CD4-positive, alpha-beta memory T cell (primary cell): ENCODE data around the gene NAA35. TPM values are rescaled to one million over a fixed set of nuclear protein-coding genes. Genes with fewer than 3 reads are reported as not detected.

Experiments
- CTCF ChIA-PET: fragments of 350-600 bp; sonication (Branson Sonifier 250); formaldehyde crosslinking; loops from one replicate; lab custom pipeline; 2021; ENCODE audit warnings: inconsistent platforms; ENCODE audit not compliant: partially characterized antibody; lab: Charles Lee
- POLR2A ChIA-PET: fragments of 350-600 bp; sonication (Branson Sonifier 250); formaldehyde crosslinking; loops from one replicate; lab custom pipeline; 2021; ENCODE audit not compliant: partially characterized antibody; lab: Charles Lee
- DNase-seq, 5 donors: peaks; one replicate each; pipeline versions ENCODE4 v3.0.0 to v3.0.0-alpha.2; 2020 to 2022; ENCODE audit warnings: mixed read lengths in 1 of 5
- H3K27ac ChIP-seq: one replicate; pipeline ENCODE4 v1.7.0; 2013; ENCODE audit warnings: low read depth, low read length
- H3K27me3 ChIP-seq: 2 replicates; pipeline ENCODE4 v1.7.0; 2013; ENCODE audit warnings: mild to moderate bottlenecking, low read length, moderate library complexity; ENCODE audit not compliant: insufficient read depth
- H3K36me3 ChIP-seq: 2 replicates; pipeline ENCODE4 v1.7.0; 2013; ENCODE audit warnings: mild to moderate bottlenecking, low read length, moderate library complexity; ENCODE audit not compliant: insufficient read depth
- H3K4me1 ChIP-seq: 2 replicates; pipeline ENCODE4 v1.7.0; 2013; ENCODE audit warnings: mild to moderate bottlenecking, low read length, moderate library complexity; ENCODE audit not compliant: insufficient read depth
- H3K4me3 ChIP-seq, 2 donors: one replicate each; pipeline ENCODE4 v1.7.0; 2013; ENCODE audit warnings: low read length in 2 of 2, mild to moderate bottlenecking in 1 of 2
- H3K9me3 ChIP-seq, 2 donors: one replicate each; pipeline ENCODE4 v1.7.0; 2013; ENCODE audit warnings: low read length in 2 of 2, control low read depth in 1 of 2; ENCODE audit not compliant: control insufficient read depth in 1 of 2
- H3K27ac Mint-ChIP-seq, 7 donors: one replicate each; pipeline ENCODE4 v1.8.0; 2020 to 2021; ENCODE audit warnings: mixed read lengths in 7 of 7, mild to moderate bottlenecking in 6 of 7, inconsistent platforms in 3 of 7, moderate library complexity in 3 of 7
- H3K27me3 Mint-ChIP-seq, 2 donors: one replicate each; pipeline ENCODE4 v1.8.0; 2020 to 2021; ENCODE audit warnings: mixed read lengths in 2 of 2
- H3K36me3 Mint-ChIP-seq, 2 donors: one replicate each; pipeline ENCODE4 v1.8.0; 2020 to 2021; ENCODE audit warnings: mixed read lengths in 2 of 2, inconsistent platforms in 1 of 2, mild to moderate bottlenecking in 1 of 2
- H3K4me1 Mint-ChIP-seq, 4 donors: one replicate each; pipeline ENCODE4 v1.8.0; 2020 to 2021; ENCODE audit warnings: mixed read lengths in 4 of 4, mild to moderate bottlenecking in 1 of 4
- H3K4me3 Mint-ChIP-seq, 8 donors: one replicate each; pipeline ENCODE4 v1.8.0; 2020 to 2021; ENCODE audit warnings: mixed read lengths in 8 of 8, mild to moderate bottlenecking in 7 of 8, moderate library complexity in 6 of 8, inconsistent platforms in 3 of 8
- H3K9me3 Mint-ChIP-seq, 8 donors: one replicate each; pipeline ENCODE4 v1.8.0; 2020 to 2021; ENCODE audit warnings: mixed read lengths in 8 of 8, mild to moderate bottlenecking in 5 of 8, inconsistent platforms in 3 of 8, moderate library complexity in 1 of 8
- intact Hi-C: fragments of 100-400 bp; cut with micrococcal nuclease; formaldehyde crosslinking; loops from one replicate; pipeline ENCODE4 v1.15.1; 2023
- polyA plus RNA-seq, 2 donors: library from polyadenylated mRNA; unstranded; fragments of 300-500 nt; fragmentation: Illumina TruSeq; gene quantifications; one replicate each; pipeline ENCODE4 v1.2.3, GENCODE V29; 2021
- total RNA-seq, 2 experiments: library from RNA; stranded (reverse); gene quantifications; one replicate each; pipeline ENCODE4 v1.2.3, GENCODE V29; 2021

NAA35 gene
- total and polyA plus RNA-seq, 4 experiments from 2014 or later = 14.7 to 27.8 (median 20.3) TPM

DNA sequence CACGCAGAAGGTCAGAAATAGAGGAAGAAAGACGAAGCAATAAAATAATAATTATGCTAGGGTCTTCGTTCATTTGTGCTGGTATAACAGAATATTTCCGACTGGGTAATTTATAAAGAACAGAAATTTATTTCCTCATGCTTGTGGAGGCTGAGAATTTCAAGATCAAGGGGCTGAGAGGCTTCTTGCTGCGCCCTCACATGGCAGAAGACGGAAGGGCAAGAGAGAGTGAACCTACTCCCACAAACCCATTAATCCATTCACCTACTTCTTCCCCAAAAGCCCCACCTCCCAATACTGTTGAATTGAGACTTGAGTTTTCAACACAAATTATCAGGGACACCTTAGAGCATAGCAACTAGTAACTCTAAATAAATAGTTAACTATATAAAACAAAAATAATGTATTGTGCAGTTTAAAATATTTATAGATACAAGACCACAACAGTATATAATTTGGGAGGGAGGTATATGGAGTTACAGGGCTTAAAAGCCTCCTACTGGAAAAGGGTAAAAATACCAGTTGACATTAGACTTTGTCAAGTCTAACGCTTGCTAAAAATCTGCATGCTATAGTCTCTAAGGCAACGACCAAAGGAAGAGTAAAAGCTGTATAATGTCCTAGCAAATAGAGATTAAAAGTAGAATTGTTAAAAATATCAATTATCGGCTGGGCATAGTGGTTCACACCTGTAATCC is 40.3 kb upstream of the NAA35 start:
- intact Hi-C loops = loop anchor here (10.0 kb wide), 1 partner anchor 1506 kb away; no protein-coding TSS in a partner anchor
- H3K36me3 ChIP-seq = no peaks in the 10 kb centered on the region
- CTCF ChIA-PET = no interaction called here

DNA sequence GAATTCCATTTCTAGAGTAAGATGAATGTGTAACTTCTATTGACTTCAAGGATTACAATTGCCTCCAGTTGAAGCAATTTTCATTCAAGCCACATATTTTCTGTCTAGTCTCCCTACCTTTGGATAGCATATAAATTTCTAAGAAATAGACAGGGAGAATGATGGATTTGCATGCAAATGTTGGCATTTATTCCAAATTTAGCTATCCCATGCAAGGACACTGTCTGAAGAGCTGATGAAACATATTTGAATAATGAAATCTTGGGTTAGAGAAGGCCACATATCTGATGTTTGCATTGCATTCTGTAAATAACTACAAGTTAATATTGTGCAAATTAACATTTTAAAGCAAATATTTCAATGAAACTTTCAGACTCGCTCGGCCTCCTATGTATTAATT is 36.0 kb upstream of the NAA35 start:
- intact Hi-C loops = loop anchor here (10.0 kb wide), 1 partner anchor 1510 kb away; no protein-coding TSS in a partner anchor
- Mint-ChIP-seq H3K27me3 (peaks cover 0 to 2% of the 10 kb centered on the region in 2 donors), H3K27ac (no peak overlapping the region), H3K9me3 (no peaks in the 10 kb centered on the region), H3K36me3 (no peaks in the 10 kb centered on the region), H3K4me1 (no peaks in the 10 kb centered on the region), H3K4me3 (no peak overlapping the region)
- Histone ChIP-seq H3K27me3 (no peaks in the 10 kb centered on the region), H3K27ac (no peak overlapping the region), H3K4me1 (no peaks in the 10 kb centered on the region), H3K36me3 (no peaks in the 10 kb centered on the region), H3K9me3 (no peaks in the 10 kb centered on the region), H3K4me3 (no peak overlapping the region)
- ChIA-PET CTCF (no interaction called here), POLR2A (no interaction called here)
- no peak for DNase-seq

More for the DNA sequence above, 40.3 kb upstream of the NAA35 start:
- Histone ChIP-seq H3K27ac (no peak overlapping the region), H3K9me3 (no peaks in the 10 kb centered on the region), H3K4me1 (no peaks in the 10 kb centered on the region), H3K4me3 (no peak overlapping the region), H3K27me3 (no peaks in the 10 kb centered on the region)
- H3K27ac Mint-ChIP-seq = no peak overlapping the region
- H3K27me3 Mint-ChIP-seq = peaks cover 0 to 2% of the 10 kb centered on the region in 2 donors
- no peak overlapping the region for H3K4me3 Mint-ChIP-seq
- H3K4me1 Mint-ChIP-seq = peaks cover 0 to 3% (median under 1%) of the 10 kb centered on the region in 4 donors
- no peaks in the 10 kb centered on the region for H3K9me3 Mint-ChIP-seq
- POLR2A ChIA-PET = no interaction called here
- peak in 4 of 5 donors; percentile 1 to 19 (median 14) for DNase-seq
- H3K36me3 Mint-ChIP-seq = no peaks in the 10 kb centered on the region

DNA sequence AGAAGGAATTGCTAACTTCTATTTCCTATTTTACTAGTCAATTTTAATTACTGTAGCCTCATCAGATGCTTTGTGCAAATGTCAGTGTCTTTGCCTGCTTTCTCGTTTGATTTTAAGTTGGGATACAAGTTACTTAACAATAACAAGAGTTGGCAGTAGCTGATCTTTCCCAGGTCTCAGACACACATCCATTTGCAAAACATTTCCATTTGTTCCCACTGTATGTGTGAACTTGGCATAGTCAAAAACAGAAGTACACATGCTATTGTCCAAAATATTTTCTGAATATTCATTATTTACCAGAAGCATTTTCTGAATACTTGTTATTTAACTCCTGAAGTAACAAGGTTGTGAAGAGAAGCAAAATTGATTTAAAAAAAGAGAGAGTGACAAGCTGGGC is 35.0 kb upstream of the NAA35 start:
- Mint-ChIP-seq H3K27ac (no peak overlapping the region), H3K36me3 (no peaks in the 10 kb centered on the region), H3K4me3 (no peak overlapping the region), H3K4me1 (no peaks in the 10 kb centered on the region), H3K9me3 (no peaks in the 10 kb centered on the region), H3K27me3 (no peaks in the 10 kb centered on the region)
- H3K4me3 ChIP-seq = no peak overlapping the region
- ChIA-PET POLR2A (no interaction called here), CTCF (interaction anchor here (0.9 kb wide), 1 partner anchor 10 kb away, joined by 4 read pairs; no protein-coding TSS in a partner anchor)
- no peaks in the 10 kb centered on the region for H3K27me3 ChIP-seq
- no peaks in the 10 kb centered on the region for H3K4me1 ChIP-seq
- no peak overlapping the region for H3K27ac ChIP-seq
- no peaks in the 10 kb centered on the region for H3K9me3 ChIP-seq
- intact Hi-C loops = loop anchor here (10.0 kb wide), 1 partner anchor 1511 kb away; no protein-coding TSS in a partner anchor
- no peaks in the 10 kb centered on the region for H3K36me3 ChIP-seq
- no peak for DNase-seq

DNA sequence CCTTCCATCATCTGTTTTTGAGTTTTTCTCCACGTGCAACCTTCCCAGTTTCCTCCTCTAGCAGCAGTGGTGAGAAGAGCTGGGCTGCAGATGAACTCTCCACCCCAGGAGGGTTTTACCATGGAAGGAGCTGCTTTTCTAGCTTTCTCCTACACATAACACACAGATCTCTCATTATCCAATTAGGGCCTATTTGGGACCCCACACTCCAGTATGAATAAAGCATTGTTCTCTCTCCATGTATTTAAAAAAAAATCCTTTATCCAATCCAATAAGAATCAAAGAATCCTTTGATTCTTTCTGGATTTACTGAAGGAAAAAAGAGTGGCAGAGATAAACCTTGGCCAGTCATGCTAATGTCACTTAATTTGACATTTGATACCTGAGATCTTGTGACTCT is 31.6 kb upstream of the NAA35 start:
- Histone ChIP-seq H3K27me3 (no peaks in the 10 kb centered on the region), H3K4me1 (peaks cover 4% of the 10 kb centered on the region), H3K4me3 (no peak overlapping the region), H3K9me3 (no peaks in the 10 kb centered on the region), H3K36me3 (no peaks in the 10 kb centered on the region), H3K27ac (no peak overlapping the region)
- Mint-ChIP-seq H3K27me3 (peaks cover 0 to 4% of the 10 kb centered on the region in 2 donors), H3K4me1 (peaks cover 7 to 9% (median 8%) of the 10 kb centered on the region in 4 donors), H3K36me3 (no peaks in the 10 kb centered on the region), H3K4me3 (no peak overlapping the region), H3K9me3 (no peaks in the 10 kb centered on the region), H3K27ac (no peak overlapping the region)
- ChIA-PET CTCF (no interaction called here), POLR2A (no interaction called here)
- no peak for DNase-seq
- intact Hi-C loops = loop anchor here (10.0 kb wide), 1 partner anchor 1515 kb away; no protein-coding TSS in a partner anchor

DNA sequence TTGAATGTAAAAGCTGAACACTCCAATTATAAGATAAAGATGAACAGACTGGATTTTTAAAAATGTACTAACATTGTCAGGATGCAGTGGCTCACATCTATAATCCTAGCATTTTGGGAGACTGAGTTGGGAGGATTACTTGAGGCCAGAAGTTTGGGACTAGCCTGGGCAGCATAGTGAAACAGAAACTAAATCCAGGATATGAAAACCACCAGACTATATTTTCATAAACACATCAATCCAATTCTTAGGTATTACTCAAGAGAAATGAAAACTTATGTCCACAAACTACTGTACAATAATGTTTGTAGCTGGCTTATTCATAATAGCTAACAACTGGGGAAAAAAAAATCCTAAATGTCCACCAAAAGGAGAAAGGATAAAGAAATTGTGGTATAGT is 26.8 kb upstream of the NAA35 start:
- peak overlapping the region in 6 of 7 donors; percentile 17 to 86 (median 53) for H3K27ac Mint-ChIP-seq
- H3K27ac ChIP-seq = no peak overlapping the region
- H3K4me1 ChIP-seq = peaks cover 6% of the 10 kb centered on the region
- intact Hi-C loops = no loop called here
- H3K36me3 ChIP-seq = no peaks in the 10 kb centered on the region
- no peaks in the 10 kb centered on the region for H3K27me3 ChIP-seq
- no peak for DNase-seq
- H3K36me3 Mint-ChIP-seq = no peaks in the 10 kb centered on the region
- POLR2A ChIA-PET = no interaction called here
- H3K9me3 ChIP-seq = no peaks in the 10 kb centered on the region
- no peak overlapping the region for H3K4me3 ChIP-seq
- no peaks in the 10 kb centered on the region for H3K9me3 Mint-ChIP-seq
- H3K4me1 Mint-ChIP-seq = peaks cover 9 to 13% (median 12%) of the 10 kb centered on the region in 4 donors
- CTCF ChIA-PET = interaction anchor here (1.0 kb wide), 2 partner anchors 9 to 500 kb away, joined by 3 read pairs; no protein-coding TSS in a partner anchor
- peaks cover 0 to 4% of the 10 kb centered on the region in 2 donors for H3K27me3 Mint-ChIP-seq
- H3K4me3 Mint-ChIP-seq = peak overlapping the region in 7 of 8 donors; percentile 7 to 65 (median 49)

DNA sequence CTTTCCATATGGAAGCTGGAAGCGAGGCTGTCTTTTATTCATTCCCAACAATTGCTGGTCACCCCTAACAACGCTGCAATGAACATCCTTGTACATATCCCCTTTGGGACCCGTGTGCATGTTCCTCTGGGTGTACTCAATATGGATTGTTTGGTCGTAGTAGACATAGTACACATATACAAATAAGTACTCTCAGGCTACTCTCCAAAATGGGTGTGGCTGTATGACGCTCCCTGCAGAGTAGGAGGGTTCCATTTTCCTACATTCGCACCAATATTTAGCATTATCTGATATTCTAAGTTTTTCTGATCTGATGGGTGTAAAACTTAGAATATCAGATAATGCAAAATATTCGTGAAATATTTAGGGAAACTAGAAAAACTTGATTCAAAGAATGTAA is 23.2 kb upstream of the NAA35 start:
- no peaks in the 10 kb centered on the region for H3K36me3 ChIP-seq
- no peak for DNase-seq
- no peak overlapping the region for H3K4me3 ChIP-seq
- peaks cover 9 to 13% (median 12%) of the 10 kb centered on the region in 4 donors for H3K4me1 Mint-ChIP-seq
- no peak overlapping the region for H3K4me3 Mint-ChIP-seq
- H3K4me1 ChIP-seq = peaks cover 6% of the 10 kb centered on the region
- CTCF ChIA-PET = no interaction called here
- intact Hi-C loops = no loop called here
- POLR2A ChIA-PET = no interaction called here
- no peaks in the 10 kb centered on the region for H3K9me3 ChIP-seq
- H3K36me3 Mint-ChIP-seq = no peaks in the 10 kb centered on the region
- H3K27ac Mint-ChIP-seq = no peak overlapping the region
- H3K9me3 Mint-ChIP-seq = no peaks in the 10 kb centered on the region
- H3K27ac ChIP-seq = no peak overlapping the region
- no peaks in the 10 kb centered on the region for H3K27me3 ChIP-seq
- H3K27me3 Mint-ChIP-seq = no peaks in the 10 kb centered on the region

DNA sequence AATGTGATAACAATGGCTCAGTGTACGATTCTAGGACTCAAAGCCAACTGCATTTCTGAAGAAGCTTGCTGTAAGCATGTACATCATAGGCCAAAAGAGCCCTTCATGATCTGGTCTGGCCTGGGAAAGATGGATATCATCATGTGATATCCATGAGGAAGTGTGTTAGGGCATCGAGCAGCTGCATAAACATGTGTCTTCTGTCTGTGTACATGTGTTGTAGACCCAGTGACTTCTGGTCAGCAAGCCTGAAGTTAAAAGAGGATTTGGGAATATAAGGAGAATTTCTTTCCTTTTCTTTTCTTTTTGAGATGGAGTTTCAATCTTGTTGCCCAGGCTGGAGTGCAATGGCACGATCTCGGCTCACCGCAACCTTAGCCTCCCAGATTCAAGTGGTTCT is 15.5 kb upstream of the NAA35 start:
- CTCF ChIA-PET = no interaction called here
- Mint-ChIP-seq H3K4me3 (no peak overlapping the region), H3K36me3 (no peaks in the 10 kb centered on the region), H3K4me1 (no peaks in the 10 kb centered on the region), H3K9me3 (no peaks in the 10 kb centered on the region), H3K27me3 (peaks cover 14% of the 10 kb centered on the region in 2 donors), H3K27ac (no peak overlapping the region)
- POLR2A ChIA-PET = no interaction called here
- DNase-seq = no peak
- Histone ChIP-seq H3K27me3 (peaks cover 5% of the 10 kb centered on the region), H3K36me3 (no peaks in the 10 kb centered on the region), H3K4me3 (no peak overlapping the region), H3K4me1 (no peaks in the 10 kb centered on the region), H3K27ac (no peak overlapping the region), H3K9me3 (no peaks in the 10 kb centered on the region)
- intact Hi-C loops = no loop called here
